ENCODE data around the gene MESP1. TPM values are rescaled to one million over a fixed set of nuclear protein-coding genes. Genes with fewer than 3 reads are reported as not detected.

Gene MESP1
- total and polyA plus RNA-seq, 2 of the 8 experiments (the other 6 are each of a cell fraction or from before 2014, with no cell fraction given): 0.15 to 0.23 TPM

GRCh38 chr15:89746386-89746780 lies 4.7 kb downstream of the MESP1 start:
- peak overlapping the region in 1 of 2 experiments; percentile 58; a peak in 1 of 4 replicates for H3K4me2 ChIP-seq (ENCODE audit: insufficient read depth in 1 of 2, low read depth in 2 of 2, low read length in 2 of 2)
- peak overlapping the region; percentile 82 for H3K56ac ChIP-seq (replicated peaks; ENCODE audit: insufficient read length, low read depth, low read length)
- ChIA-PET CTCF (ENCODE audit: partially characterized antibody) (interaction anchor here (1.1 to 1.5 kb wide), 3 partner anchors 18 to 49 kb away, joined by 4 read pairs; no protein-coding TSS in a partner anchor), POLR2A (ENCODE audit: partially characterized antibody) (no interaction called here)
- peaks cover 28% of the 10 kb centered on the region; the same call in 1 of the 2 replicates for H3K23me2 ChIP-seq (ENCODE audit: low read depth, low read length)
- no peak overlapping the region for H3K27ac ChIP-seq (ENCODE audit: low read depth, low read length)
- no peak overlapping the region for H2BK120ac ChIP-seq (replicated peaks; ENCODE audit: low read depth, low read length)
- peak overlapping the region; percentile 15 for H4K91ac ChIP-seq (replicated peaks; ENCODE audit: insufficient read length, low read length)
- TF ChIP-seq FOSL1 (IDR thresholded peaks at IDR 0.05; ENCODE audit: insufficient read depth, low read depth, low read length): no peak
- TF ChIP-seq TEAD4 (IDR thresholded peaks at IDR 0.05; ENCODE audit: low read depth, low read length): no peak
- TF ChIP-seq CTBP2 (IDR thresholded peaks at IDR 0.05; ENCODE audit: borderline replicate concordance, insufficient read depth, insufficient read length, low read length): no peak
- TF ChIP-seq PHF8 (conservative IDR thresholded peaks at IDR 0.05; ENCODE audit: low read depth, low read length): no peak
- no peak for TF ChIP-seq CHD2 (IDR thresholded peaks at IDR 0.05; ENCODE audit: low read length)
- H3K23ac ChIP-seq (ENCODE audit: insufficient read length): no peak overlapping the region
- H3K4ac ChIP-seq (replicated peaks; ENCODE audit: insufficient read length, low read depth, low read length): no peak overlapping the region
- peak overlapping the region; percentile 53; the same call in 1 of the 2 replicates for H2BK15ac ChIP-seq (ENCODE audit: low read length)
- H3K18ac ChIP-seq (ENCODE audit: extremely low read depth, low read length): no peak overlapping the region
- WGBS, 2 experiments (ENCODE audit: extremely low coverage in 1 of 2, insufficient coverage in 1 of 2, insufficient read length in 1 of 2, insufficient replicate concordance in 2 of 2, low coverage in 1 of 2, low lambda C conversion rate in 2 of 2, missing lambda C conversion rate in 1 of 2): 87% methylated on average over 9 of the region's 9 CpGs; no CpG with 5 or more reads in 1 of the 2 experiments
- no peak overlapping the region for H3K14ac ChIP-seq (ENCODE audit: insufficient read length)
- peaks cover 34 to 62% (median 58%) of the 10 kb centered on the region in 4 experiments for H3K27me3 ChIP-seq (replicated peaks in 1 of 4; ENCODE audit: control insufficient read depth in 3 of 4, extremely low read depth in 1 of 4, insufficient read depth in 3 of 4, low read length in 3 of 4)
- no peak overlapping the region; a peak in 1 of 7 replicates for H3K9ac ChIP-seq (replicated peaks in 1 of 4; ENCODE audit: extremely low read depth in 1 of 4, low read depth in 3 of 4, low read length in 3 of 4)
- 0 out of 2 replicates have a peak overlapping the region, but pooled peaks have one; percentile 84 for H2BK12ac ChIP-seq (ENCODE audit: low read depth, low read length)
- H2AK5ac ChIP-seq (ENCODE audit: low read depth, low read length): peak overlapping the region; percentile 83; the same call in 1 of the 2 replicates
- peak overlapping the region; percentile 16; the same call in 1 of the 2 replicates for H4K8ac ChIP-seq (ENCODE audit: extremely low read depth, insufficient read depth, low read length)
- H3K36me3 ChIP-seq (ENCODE audit: control insufficient read depth in 2 of 4, insufficient read depth in 4 of 4, low read length in 3 of 4): no peaks in the 10 kb centered on the region
- no peak overlapping the region for H2BK20ac ChIP-seq (ENCODE audit: low read length)
- no peak overlapping the region for H2AFZ ChIP-seq (ENCODE audit: low read length)
- peaks cover 1 to 10% of the 10 kb centered on the region in 2 experiments for H4K20me1 ChIP-seq (replicated peaks in 1 of 2; ENCODE audit: control insufficient read depth in 1 of 2, insufficient read depth in 2 of 2, low read length in 2 of 2)
- FAIRE-seq (no peak), DNase-seq (ENCODE audit: low read depth in 1 of 2, low spot score in 2 of 2) (no peak)
- no peak overlapping the region for H4K5ac ChIP-seq (ENCODE audit: insufficient read length, low read depth, low read length)
- no peak overlapping the region for H3K4me3 ChIP-seq (ENCODE audit: extremely low read depth in 1 of 4, insufficient read depth in 2 of 4, low read depth in 3 of 4, low read length in 4 of 4)
- no peaks in the 10 kb centered on the region for H3K9me3 ChIP-seq (ENCODE audit: insufficient read depth in 2 of 2, low read depth in 1 of 2, low read length in 1 of 2)
- no peaks in the 10 kb centered on the region for H3K79me2 ChIP-seq (ENCODE audit: control insufficient read depth in 1 of 2, insufficient read depth in 2 of 2, low read length in 2 of 2)
- no peaks in the 10 kb centered on the region; the same call in none of the 2 replicates for H3K79me1 ChIP-seq (ENCODE audit: low read depth, low read length)
- H2BK5ac ChIP-seq (ENCODE audit: low read depth, low read length): 0 out of 2 replicates have a peak overlapping the region, but pooled peaks have one; percentile 60
- H3K4me1 ChIP-seq (replicated peaks in 1 of 4; ENCODE audit: control insufficient read depth in 3 of 4, insufficient read depth in 4 of 4, low read length in 3 of 4): peaks cover 0 to 24% (median 18%) of the 10 kb centered on the region in 4 experiments; a peak in 6 of 7 replicates
